IMR-90 (cell line): Measurements from ENCODE around the gene PLGRKT. TPM values are rescaled to one million over a fixed set of nuclear protein-coding genes. Genes with fewer than 3 reads are reported as not detected.
"Not testable (repeated sequence)": the region's sequence is repeated elsewhere in the genome, so short reads cannot be mapped to it uniquely, and the experiment has no call there.

ENCODE experiments used
- ATAC-seq: fragments of 200-7000 bp; cut with Tn5 transposase; 2 replicates; pipeline ENCODE4 v1.9.1; 2020; ENCODE audit warnings: low read depth, mild to moderate bottlenecking, moderate library complexity
- BruUV-seq: library from RNA; stranded (reverse); fragments of 400-500 nt; replicated peaks from 2 replicates; lab custom pipeline; 2021; lab: Mats Ljungman, UMichigan
- CTCF ChIA-PET: fragments of 300-600 bp; formaldehyde crosslinking; extraction: SDS; loops from one replicate; lab custom pipeline; 2021; ENCODE audit warnings: antibody characterized with exemption; lab: Yijun Ruan, JAX
- POLR2A ChIA-PET: fragments of 300-600 bp; sonication (Branson Sonifier 250); formaldehyde crosslinking; loops from one replicate; lab custom pipeline; 2022; ENCODE audit warnings: antibody characterized with exemption; ENCODE audit not compliant: unreplicated experiment; lab: Charles Lee
- DNase-seq: peaks from one replicate; pipeline ENCODE4 v3.0.0; 2013
- H2AFZ ChIP-seq: replicated peaks from 2 replicates; pipeline ENCODE3; 2013; ENCODE audit warnings: low read length, mild to moderate bottlenecking; ENCODE audit not compliant: poor library complexity
- H2AK5ac ChIP-seq: 2 replicates; pipeline ENCODE4 v1.6.1; 2013; ENCODE audit warnings: low read depth, low read length, inconsistent platforms
- H2AK9ac ChIP-seq: replicated peaks from 2 replicates; pipeline ENCODE3; 2013; ENCODE audit warnings: mild to moderate bottlenecking, low read depth, low read length, moderate library complexity; ENCODE audit not compliant: poor library complexity
- H2BK120ac ChIP-seq: 2 replicates; pipeline ENCODE4 v1.6.1; 2013; ENCODE audit warnings: low read depth, low read length, inconsistent platforms
- H2BK15ac ChIP-seq: 3 replicates; pipeline ENCODE4 v1.6.1; 2013; ENCODE audit warnings: low read depth, low read length, inconsistent platforms
- H2BK20ac ChIP-seq: 2 replicates; pipeline ENCODE4 v1.6.1; 2013; ENCODE audit warnings: low read depth, mild to moderate bottlenecking, inconsistent platforms, low read length, moderate library complexity
- H2BK5ac ChIP-seq: 2 replicates; pipeline ENCODE4 v1.6.1; 2013; ENCODE audit warnings: mild to moderate bottlenecking, low read depth, low read length, inconsistent platforms; ENCODE audit not compliant: poor library complexity, severe bottlenecking
- H3K14ac ChIP-seq: replicated peaks from 2 replicates; pipeline ENCODE4 v1.6.1; 2013; ENCODE audit warnings: low read depth, low read length, inconsistent platforms
- H3K18ac ChIP-seq: 2 replicates; pipeline ENCODE4 v1.6.1; 2013; ENCODE audit warnings: low read depth, low read length, control low read depth
- H3K23ac ChIP-seq: 2 replicates; pipeline ENCODE4 v1.6.1; 2013; ENCODE audit warnings: low read depth, low read length, inconsistent platforms
- H3K27ac ChIP-seq: 2 replicates; pipeline ENCODE4 v1.5.1; 2013; ENCODE audit warnings: mild to moderate bottlenecking, control low read depth, low read length; ENCODE audit not compliant: insufficient read depth
- H3K27me3 ChIP-seq: 2 replicates; pipeline ENCODE4 v1.6.1; 2013; ENCODE audit warnings: low read length; ENCODE audit not compliant: control insufficient read depth, insufficient read depth
- H3K36me3 ChIP-seq: 2 replicates; pipeline ENCODE4 v1.6.1; 2013; ENCODE audit warnings: low read length, mixed read lengths; ENCODE audit not compliant: control insufficient read depth, insufficient read depth
- H3K4ac ChIP-seq: 2 replicates; pipeline ENCODE4 v1.6.1; 2013; ENCODE audit warnings: low read depth, low read length, inconsistent platforms
- H3K4me1 ChIP-seq: 2 replicates; pipeline ENCODE4 v1.6.1; 2013; ENCODE audit warnings: low read length, mixed read lengths; ENCODE audit not compliant: control insufficient read depth, insufficient read depth
- H3K4me2 ChIP-seq: 2 replicates; pipeline ENCODE4 v1.6.1; 2013; ENCODE audit warnings: low read depth, mild to moderate bottlenecking, control low read depth, low read length, moderate library complexity
- H3K4me3 ChIP-seq: 2 replicates; pipeline ENCODE4 v1.5.1; 2013; ENCODE audit warnings: low read depth, mild to moderate bottlenecking, control low read depth, low read length, moderate library complexity; ENCODE audit not compliant: insufficient read depth
- H3K56ac ChIP-seq: 2 replicates; pipeline ENCODE4 v1.6.1; 2013; ENCODE audit warnings: low read length, inconsistent platforms; ENCODE audit not compliant: insufficient read depth; ENCODE audit errors: extremely low read depth
- H3K79me1 ChIP-seq, 2 experiments: 2 replicates each; pipeline ENCODE4 v1.6.1; 2013; ENCODE audit warnings: low read length in 2 of 2, inconsistent platforms in 1 of 2, low read depth in 1 of 2
- H3K9ac ChIP-seq: 2 replicates; pipeline ENCODE4 v1.6.1; 2013; ENCODE audit warnings: low read depth, low read length, control low read depth
- H3K9me1 ChIP-seq: 2 replicates; pipeline ENCODE4 v1.6.1; 2013; ENCODE audit warnings: low read length, inconsistent platforms; ENCODE audit not compliant: insufficient read depth
- H3K9me3 ChIP-seq: 2 replicates; pipeline ENCODE4 v1.6.1; 2013; ENCODE audit warnings: low read length; ENCODE audit not compliant: control insufficient read depth, insufficient read depth
- H4K20me1 ChIP-seq: 2 replicates; pipeline ENCODE4 v1.6.1; 2013; ENCODE audit warnings: low read length, inconsistent platforms; ENCODE audit not compliant: insufficient read depth
- H4K5ac ChIP-seq: 2 replicates; pipeline ENCODE4 v1.6.1; 2013; ENCODE audit warnings: mild to moderate bottlenecking, low read depth, low read length, control low read depth
- H4K8ac ChIP-seq, 2 experiments: 2 replicates each; pipeline ENCODE4 v1.6.1; 2013; ENCODE audit warnings: low read depth in 2 of 2, low read length in 2 of 2, control low read depth in 1 of 2, inconsistent platforms in 1 of 2
- H4K91ac ChIP-seq: 2 replicates; pipeline ENCODE4 v1.6.1; 2013; ENCODE audit warnings: low read depth, low read length, inconsistent platforms; ENCODE audit not compliant: insufficient read depth
- WGBS, 2 experiments: methylation state at CpG; one replicate each; pipeline versions ENCODE4 v1.1.5 to v1.1.7; 2013; ENCODE audit warnings: missing lambda C conversion rate in 2 of 2; ENCODE audit not compliant: insufficient read length in 1 of 2; ENCODE audit errors: extremely low coverage in 2 of 2; 5-methylcytosine and 5-hydroxymethylcytosine counted together
- dilution Hi-C: fragments of 300-500 bp; cut with HindIII; formaldehyde crosslinking; loops from one replicate; pipeline ENCODE4 v1.14.3; 2018; ENCODE audit warnings: low sequenced_read_pairs; ENCODE audit not compliant: unreplicated experiment
- in situ Hi-C: fragments of 300-500 bp; cut with MboI; formaldehyde crosslinking; loops from 3 replicates; pipeline ENCODE4 v1.14.3; 2019; ENCODE audit warnings: low sequenced_read_pairs, inconsistent platforms, mixed read lengths
- intact Hi-C: fragments of 100-400 bp; cut with micrococcal nuclease; formaldehyde crosslinking; loops from 2 replicates; pipeline ENCODE4 v1.10.0; 2022
- polyA plus RNA-seq, 3 experiments: library from polyadenylated mRNA; depleted of rRNA; stranded (reverse); fragments of >200 nt; gene quantifications; 2 replicates each; pipeline ENCODE4 v1.2.3, GENCODE V29; 2012; ENCODE audit warnings: low replicate concordance in 1 of 3
- total RNA-seq: library from RNA; depleted of rRNA; stranded (reverse); fragments of >200 nt; gene quantifications from 2 replicates; pipeline ENCODE4 v1.2.3, GENCODE V29; 2012

PLGRKT gene
- total and polyA plus RNA-seq, 2 of the 4 experiments (the other 2 are of a cell fraction): 10.8 to 12.7 TPM

DNA sequence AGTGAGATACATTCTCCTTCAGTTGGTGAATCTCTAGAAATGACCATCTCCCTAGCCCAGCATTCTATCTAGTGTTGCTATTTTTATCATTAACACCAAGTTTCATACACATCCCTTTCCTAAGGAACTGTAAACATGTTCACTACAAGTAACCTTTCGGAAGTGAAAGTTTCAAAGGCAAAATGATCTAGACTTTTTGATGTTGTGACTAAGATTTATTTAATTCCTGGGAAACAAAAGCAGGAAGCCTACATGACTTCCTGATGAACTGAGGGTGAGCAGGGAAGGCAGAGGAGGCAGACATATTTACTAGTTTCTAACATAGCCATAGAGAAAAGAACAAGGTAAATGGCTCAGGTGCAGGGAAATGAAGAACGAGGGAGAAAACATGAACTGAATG, 43.7 kb downstream of the PLGRKT start:
- H2BK20ac ChIP-seq, H2AFZ ChIP-seq, dilution Hi-C loops, H2BK5ac ChIP-seq, DNase-seq, H2BK15ac ChIP-seq, H4K20me1 ChIP-seq, BruUV-seq, in situ Hi-C loops, H3K27me3 ChIP-seq, H4K5ac ChIP-seq, ATAC-seq, H3K4me1 ChIP-seq, H2AK5ac ChIP-seq, H3K36me3 ChIP-seq, H3K4me3 ChIP-seq, H3K9ac ChIP-seq, H3K4ac ChIP-seq, H2AK9ac ChIP-seq, intact Hi-C loops, H4K91ac ChIP-seq, H3K56ac ChIP-seq, H4K8ac ChIP-seq, H3K23ac ChIP-seq, CTCF ChIA-PET, H2BK120ac ChIP-seq, H3K18ac ChIP-seq, H3K27ac ChIP-seq, H3K79me1 ChIP-seq, H3K4me2 ChIP-seq, H3K9me3 ChIP-seq, H3K9me1 ChIP-seq, H3K14ac ChIP-seq: not testable (repeated sequence)
- POLR2A ChIA-PET: interaction anchor here (0.6 kb wide), 1 partner anchor 44 kb away, joined by 3 read pairs; the partner anchor contains the start of gene PLGRKT
- WGBS, 2 experiments: 100% methylated on average over 1 of the region's 2 CpGs; no CpG with 5 or more reads in 1 of the 2 experiments
